ENCODE results near the gene KLHL10. TPM values are rescaled to one million over a fixed set of nuclear protein-coding genes. Genes with fewer than 3 reads are reported as not detected.
A peak's percentile ranks its signal among the peaks of the same experiment; 100 is the strongest.

KLHL10 gene
- total and polyA plus RNA-seq, 2 of the 4 experiments (the other 2 are of a cell fraction), result 0.18 TPM; not detected in 1

GRCh38 chr17:41796121-41796895 lies 41.3 kb upstream of the KLHL10 start:
- Histone ChIP-seq H3K56ac (ENCODE audit: extremely low read depth, insufficient read depth, low read length) (no peak overlapping the region), H2BK120ac (ENCODE audit: low read depth, low read length) (peak overlapping the region; percentile 42; the same call in 1 of the 2 replicates), H3K4ac (ENCODE audit: low read depth, low read length) (no peak overlapping the region), H2AK5ac (ENCODE audit: low read depth, low read length) (no peak overlapping the region), H3K79me1 (ENCODE audit: low read depth in 1 of 2, low read length in 2 of 2) (no peaks in the 10 kb centered on the region; a peak in 1 of 4 replicates), H2AK9ac (replicated peaks; ENCODE audit: low read depth, low read length, poor library complexity) (no peak overlapping the region), H4K91ac (ENCODE audit: insufficient read depth, low read depth, low read length) (no peak overlapping the region), H4K20me1 (ENCODE audit: insufficient read depth, low read length) (no peaks in the 10 kb centered on the region), H3K14ac (replicated peaks; ENCODE audit: low read depth, low read length) (no peak overlapping the region), H3K4me3 (ENCODE audit: insufficient read depth, low read depth, low read length) (no peak overlapping the region), H2AFZ (replicated peaks; ENCODE audit: low read length, poor library complexity) (no peak overlapping the region), H2BK15ac (ENCODE audit: low read depth, low read length) (peak overlapping the region; percentile 53; the same call in 1 of the 3 replicates), H2BK5ac (ENCODE audit: low read depth, low read length, poor library complexity, severe bottlenecking) (no peak overlapping the region), H3K9me1 (ENCODE audit: insufficient read depth, low read length) (peaks cover 13% of the 10 kb centered on the region), H4K8ac (ENCODE audit: low read depth in 2 of 2, low read length in 2 of 2) (no peak overlapping the region), H3K27me3 (ENCODE audit: control insufficient read depth, insufficient read depth, low read length) (no peaks in the 10 kb centered on the region), H3K9ac (ENCODE audit: low read depth, low read length) (no peak overlapping the region), H3K36me3 (ENCODE audit: control insufficient read depth, insufficient read depth, low read length) (no peaks in the 10 kb centered on the region), H3K23ac (ENCODE audit: low read depth, low read length) (no peak overlapping the region), H3K27ac (ENCODE audit: insufficient read depth, low read length) (no peak overlapping the region), H3K4me2 (ENCODE audit: low read depth, low read length) (no peak overlapping the region), H2BK20ac (ENCODE audit: low read depth, low read length) (no peak overlapping the region), H4K5ac (ENCODE audit: low read depth, low read length) (no peak overlapping the region), H3K18ac (ENCODE audit: low read depth, low read length) (no peak overlapping the region), H3K9me3 (ENCODE audit: control insufficient read depth, insufficient read depth, low read length) (no peaks in the 10 kb centered on the region), H3K4me1 (ENCODE audit: control insufficient read depth, insufficient read depth, low read length) (peaks cover 31% of the 10 kb centered on the region)
- no TSS peak for BruUV-seq (replicated peaks)
- DNase-seq, result no peak
- WGBS, 2 experiments (ENCODE audit: extremely low coverage in 2 of 2, insufficient read length in 1 of 2), result 82% methylated on average over 5 of the region's 10 CpGs; no CpG with 5 or more reads in 1 of the 2 experiments
- TF ChIP-seq CEBPB (IDR thresholded peaks at IDR 0.05; ENCODE audit: low read depth, low read length), result no peak
- TF ChIP-seq FOS (IDR thresholded peaks at IDR 0.05; ENCODE audit: low read depth, low read length), result no peak
- no peak for TF ChIP-seq RAD21 (IDR thresholded peaks at IDR 0.05; ENCODE audit: low read length)
- no peak for TF ChIP-seq CHD1 (IDR thresholded peaks at IDR 0.05; ENCODE audit: low read depth, low read length)
- TF ChIP-seq RCOR1 (IDR thresholded peaks at IDR 0.05; ENCODE audit: insufficient replicate concordance, low read length), result no peak
- TF ChIP-seq MAFK (IDR thresholded peaks at IDR 0.05; ENCODE audit: low read depth, low read length), result no peak
- TF ChIP-seq RFX5 (IDR thresholded peaks at IDR 0.05; ENCODE audit: low read depth, low read length), result no peak
- no peak for TF ChIP-seq ELK1 (IDR thresholded peaks at IDR 0.05; ENCODE audit: borderline replicate concordance, low read depth, low read length)
- TF ChIP-seq POLR2A (IDR thresholded peaks at IDR 0.05; ENCODE audit: low read depth, low read length), result no peak
- in situ Hi-C loops (cut with MboI; ENCODE audit: low sequenced_read_pairs), result no loop called here
- ChIA-PET POLR2A (ENCODE audit: unreplicated experiment) (no interaction called here), CTCF (interaction anchor here (0.8 kb wide), 1 partner anchor 10 kb away, joined by 3 read pairs; the partner anchor contains the start of gene JUP)
- no peak for ATAC-seq (ENCODE audit: low read depth)
- dilution Hi-C loops (cut with HindIII; ENCODE audit: low sequenced_read_pairs, unreplicated experiment), result no loop called here
- intact Hi-C loops (cut with micrococcal nuclease), result no loop called here

Measured in IMR-90 (cell line).